HCT116 (cell line): ENCODE data around the gene LBHD1. TPM values are rescaled to one million over a fixed set of nuclear protein-coding genes. Genes with fewer than 3 reads are reported as not detected.

Experiments
- ATAC-seq: fragments of 200-7000 bp; cut with Tn5 transposase; 2 replicates; pipeline ENCODE4 v1.9.1; 2020; ENCODE audit warnings: mild to moderate bottlenecking, moderate library complexity
- BruUV-seq: library from RNA; stranded (reverse); fragments of 400-500 nt; replicated peaks from 2 replicates; lab custom pipeline; 2021; lab: Mats Ljungman, UMichigan
- CTCF ChIA-PET: fragments of 300-600 bp; sonication (Branson Sonifier 250); formaldehyde crosslinking; loops from one replicate; lab custom pipeline; 2021; ENCODE audit warnings: antibody characterized with exemption; lab: Charles Lee
- POLR2A ChIA-PET: fragments of 300-600, 350-600 bp; sonication (Branson Sonifier 250); formaldehyde crosslinking; loops from one replicate; lab custom pipeline; 2021; ENCODE audit warnings: antibody characterized with exemption; lab: Charles Lee
- RAD21 ChIA-PET, 2 experiments: fragments of 300-600 bp; sonication (Branson Sonifier 250); formaldehyde crosslinking; loops; one replicate each; lab custom pipeline; 2023; ENCODE audit warnings: low total read pairs in 2 of 2; ENCODE audit not compliant: uncharacterized antibody in 2 of 2, unreplicated experiment in 2 of 2, low non-redundant PET in 1 of 2; lab: Charles Lee
- DNase-seq: peaks from one replicate; pipeline ENCODE4 v3.0.0-alpha.2; 2010; ENCODE audit warnings: low read depth, low spot score
- H2AFZ ChIP-seq: fragments of 200-600 bp; shearing (Covaris generic), sonication (generic); 2 replicates; pipeline ENCODE4 v1.6.1; 2017; ENCODE audit warnings: low read depth, mixed run types, mixed read lengths, antibody characterized with exemption, low read length; ENCODE audit not compliant: poor library complexity, severe bottlenecking
- H3K27ac ChIP-seq: 2 replicates; pipeline ENCODE4 v1.5.1; 2012; ENCODE audit warnings: low read depth, low read length
- H3K27me3 ChIP-seq: fragments of 200-600 bp; sonication (generic); 2 replicates; pipeline ENCODE4 v1.6.1; 2016; ENCODE audit warnings: mixed run types, low read length, mixed read lengths; ENCODE audit not compliant: insufficient read depth
- H3K36me3 ChIP-seq, 2 experiments: fragments of 200-500 bp in 1 of 2; fragments of 200-600 bp in 1 of 2; sonication (Bioruptor generic) in 1 of 2; sonication (generic) in 1 of 2; 2 replicates each; pipeline versions ENCODE4 v1.5.1 to v1.6.1; 2014 to 2016; ENCODE audit warnings: low read length in 2 of 2, inconsistent platforms in 1 of 2, mixed read lengths in 1 of 2, mixed run types in 1 of 2; ENCODE audit not compliant: insufficient read depth in 2 of 2, control insufficient read depth in 1 of 2
- H3K4me1 ChIP-seq, 2 experiments: fragments of 200-600 bp in 1 of 2; sonication (generic) in 1 of 2; 2 replicates each; pipeline versions ENCODE4 v1.5.1 to v1.6.1; 2012 to 2017; ENCODE audit warnings: low read length in 2 of 2, inconsistent platforms in 1 of 2, mild to moderate bottlenecking in 1 of 2, mixed read lengths in 1 of 2, mixed run types in 1 of 2, moderate library complexity in 1 of 2; ENCODE audit not compliant: insufficient read depth in 2 of 2, control insufficient read depth in 1 of 2
- H3K4me2 ChIP-seq: fragments of 200-600 bp; sonication (generic); 2 replicates; pipeline ENCODE4 v1.6.1; 2017; ENCODE audit warnings: mixed run types, low read length, mixed read lengths
- H3K4me3 ChIP-seq, 2 experiments: fragments of 200-600 bp in 1 of 2; sonication (generic) in 1 of 2; replicated peaks in 1 of 2; 2 replicates each; pipeline ENCODE4 v1.5.1; 2011 to 2016; ENCODE audit warnings: low read length in 2 of 2, control low read depth in 1 of 2, low read depth in 1 of 2, mild to moderate bottlenecking in 1 of 2, mixed read lengths in 1 of 2, mixed run types in 1 of 2
- H3K79me2 ChIP-seq: fragments of 200-600 bp; sonication (generic); 2 replicates; pipeline ENCODE4 v1.6.1; 2017; ENCODE audit warnings: mild to moderate bottlenecking, mixed run types, low read length, moderate library complexity, mixed read lengths; ENCODE audit not compliant: insufficient read depth
- H3K9ac ChIP-seq: fragments of 200-600 bp; sonication (generic); 2 replicates; pipeline ENCODE4 v1.6.1; 2016; ENCODE audit warnings: low read length, mixed read lengths
- H3K9me2 ChIP-seq: fragments of 200-600 bp; sonication (generic), shearing (Covaris generic); 2 replicates; pipeline ENCODE4 v1.6.1; 2017; ENCODE audit warnings: mixed run types, mild to moderate bottlenecking, moderate library complexity; ENCODE audit not compliant: insufficient read depth
- H3K9me3 ChIP-seq, 2 experiments: fragments of 200-500 bp in 1 of 2; fragments of 200-600 bp in 1 of 2; sonication (Bioruptor generic) in 1 of 2; sonication (generic) in 1 of 2; 2 replicates each; pipeline ENCODE4 v1.6.1; 2014 to 2017; ENCODE audit warnings: low read length in 2 of 2, mixed read lengths in 2 of 2, inconsistent platforms in 1 of 2, low read depth in 1 of 2, mild to moderate bottlenecking in 1 of 2, mixed run types in 1 of 2, moderate library complexity in 1 of 2; ENCODE audit not compliant: control insufficient read depth in 1 of 2, insufficient read depth in 1 of 2
- H4K20me1 ChIP-seq: fragments of 200-600 bp; sonication (generic), shearing (Covaris generic); 2 replicates; pipeline ENCODE4 v1.6.1; 2017; ENCODE audit warnings: mixed run types, mild to moderate bottlenecking, moderate library complexity; ENCODE audit not compliant: insufficient read depth
- ATF3 ChIP-seq: IDR thresholded peaks from 2 replicates; pipeline ENCODE4 v1.6.1; 2012
- CBX3 ChIP-seq: IDR thresholded peaks from 2 replicates; pipeline ENCODE4 v1.6.1; 2012; ENCODE audit warnings: low read depth
- CEBPB ChIP-seq: IDR thresholded peaks from 2 replicates; pipeline ENCODE4 v1.6.1; 2012; ENCODE audit warnings: low read depth
- CTCF ChIP-seq, 3 experiments: fragments of 200-600 bp in 1 of 3; sonication (generic) in 1 of 3; IDR thresholded peaks in 2 of 3; conservative IDR thresholded peaks in 1 of 3; 2 replicates each; pipeline ENCODE4 v1.5.1; 2012 to 2017; ENCODE audit warnings: low read depth in 2 of 3, low read length in 2 of 3, antibody characterized with exemption in 1 of 3, borderline replicate concordance in 1 of 3, control low read depth in 1 of 3, mild to moderate bottlenecking in 1 of 3, mixed read lengths in 1 of 3, mixed run types in 1 of 3, moderate library complexity in 1 of 3; ENCODE audit not compliant: insufficient read depth in 1 of 3
- ELF1 ChIP-seq: IDR thresholded peaks from 2 replicates; pipeline ENCODE4 v1.6.1; 2012; ENCODE audit warnings: low read depth, borderline replicate concordance
- EZH2 ChIP-seq: fragments of 200-600 bp; sonication (generic); IDR thresholded peaks from 2 replicates; pipeline ENCODE4 v1.6.1; 2017; ENCODE audit warnings: antibody characterized with exemption, mixed run types
- EZH2phosphoT487 ChIP-seq: fragments of 200-600 bp; IDR thresholded peaks from 2 replicates; pipeline ENCODE4 v1.6.1; 2018; ENCODE audit warnings: antibody characterized with exemption, borderline replicate concordance
- FOSL1 ChIP-seq: IDR thresholded peaks from 2 replicates; pipeline ENCODE4 v1.6.1; 2012; ENCODE audit warnings: low read depth
- MAX ChIP-seq: IDR thresholded peaks from 2 replicates; pipeline ENCODE4 v1.6.1; 2012
- POLR2A ChIP-seq: IDR thresholded peaks from 2 replicates; pipeline ENCODE4 v1.7.0; 2011; ENCODE audit warnings: borderline replicate concordance; ENCODE audit not compliant: insufficient read depth, insufficient read length; ENCODE audit errors: extremely low read depth
- POLR2AphosphoS5 ChIP-seq: IDR thresholded peaks from 2 replicates; pipeline ENCODE4 v1.6.1; 2011; ENCODE audit warnings: mild to moderate bottlenecking, low read depth, low read length, moderate library complexity
- SIN3A ChIP-seq: IDR thresholded peaks from 2 replicates; pipeline ENCODE4 v1.6.1; 2012; ENCODE audit warnings: low read depth
- SRF ChIP-seq: IDR thresholded peaks from 2 replicates; pipeline ENCODE4 v1.6.1; 2012; ENCODE audit warnings: low read depth
- TCF7L2 ChIP-seq: IDR thresholded peaks from 2 replicates; pipeline ENCODE4 v1.7.0; 2011; ENCODE audit warnings: borderline replicate concordance, inconsistent platforms; ENCODE audit not compliant: insufficient read depth, insufficient read length; ENCODE audit errors: extremely low read depth
- YY1 ChIP-seq: IDR thresholded peaks from 2 replicates; pipeline ENCODE4 v1.6.1; 2011; ENCODE audit warnings: low read length, low read depth, moderate library complexity, mild to moderate bottlenecking; ENCODE audit not compliant: insufficient replicate concordance; ENCODE audit errors: extremely low read depth
- intact Hi-C: fragments of 100-400 bp; cut with micrococcal nuclease; formaldehyde crosslinking; loops from 2 replicates; pipeline ENCODE4 v1.10.0; 2022
- total RNA-seq: library from RNA; stranded (reverse); gene quantifications from one replicate; pipeline ENCODE4 v1.2.1, GENCODE V29; 2021; ENCODE audit not compliant: unreplicated experiment

LBHD1 gene
- total RNA-seq, 1 experiment from 2014 or later, result 14.7 TPM

GRCh38 chr11:62715150-62716130 is 43.4 kb upstream of the LBHD1 start:
- Histone ChIP-seq H3K27me3 (no peaks in the 10 kb centered on the region), H3K9ac (no peak overlapping the region), H3K9me2 (no peaks in the 10 kb centered on the region), H3K4me3 (no peak overlapping the region), H4K20me1 (peaks cover 5% of the 10 kb centered on the region; the same call in 1 of the 2 replicates), H3K27ac (no peak overlapping the region), H2AFZ (no peak overlapping the region), H3K9me3 (no peaks in the 10 kb centered on the region), H3K79me2 (peaks cover 69% of the 10 kb centered on the region), H3K4me2 (no peak overlapping the region), H3K36me3 (peaks cover 82 to 87% of the 10 kb centered on the region in 2 experiments), H3K4me1 (no peaks in the 10 kb centered on the region)
- intact Hi-C loops, result no loop called here
- BruUV-seq, result no TSS peak
- no peak for DNase-seq
- ChIA-PET POLR2A (no interaction called here), CTCF (no interaction called here), RAD21 (no interaction called here)
- TF ChIP-seq CBX3 (no peak), CTCF (IDR thresholded peaks at IDR 0.05 in 2 of 3, conservative IDR thresholded peaks at IDR 0.05 in 1 of 3; ENCODE audit: borderline replicate concordance in 1 of 3, insufficient read depth in 1 of 3, low read depth in 2 of 3, low read length in 2 of 3) (0 out of 6 replicates have a peak, but pooled peaks of 1 of the 3 experiments have one; percentile 4), POLR2A (no peak), SRF (no peak), CEBPB (no peak)
- ATAC-seq, result peak; percentile 44; the same call in 1 of the 2 replicates

- no TSS peak for BruUV-seq
- H4K20me1 ChIP-seq, result no peaks in the 10 kb centered on the region
- intact Hi-C loops, result no loop called here
- TF ChIP-seq EZH2phosphoT487, result no peak
- TF ChIP-seq ELF1, result no peak
- TF ChIP-seq ATF3, result no peak
- TF ChIP-seq POLR2AphosphoS5, result no peak
- no peak for TF ChIP-seq TCF7L2
- TF ChIP-seq MAX, result no peak
- no peak for TF ChIP-seq YY1
- TF ChIP-seq FOSL1, result no peak
- no peak for TF ChIP-seq EZH2
- no peak for TF ChIP-seq POLR2A
- no peak for TF ChIP-seq SIN3A
- TF ChIP-seq CBX3, result no peak
Measured at GRCh38 chr11:62713343-62713742, 41.3 kb upstream of the LBHD1 start.

More at GRCh38 chr11:62713343-62713742, 41.3 kb upstream of the LBHD1 start:
- RAD21 ChIA-PET, result no interaction called here
- no peak overlapping the region for H3K9ac ChIP-seq
- H3K4me2 ChIP-seq, result no peak overlapping the region
- no peak overlapping the region for H3K27ac ChIP-seq
- no peaks in the 10 kb centered on the region for H3K4me1 ChIP-seq
- no peak overlapping the region for H3K4me3 ChIP-seq
- ATAC-seq (peak; percentile 37; the same call in 1 of the 2 replicates), DNase-seq (no peak)
- CTCF ChIA-PET, result no interaction called here
- peaks cover 61 to 77% of the 10 kb centered on the region in 2 experiments for H3K36me3 ChIP-seq
- H2AFZ ChIP-seq, result no peak overlapping the region
- POLR2A ChIA-PET, result no interaction called here
- no peaks in the 10 kb centered on the region for H3K27me3 ChIP-seq
- H3K9me2 ChIP-seq, result no peaks in the 10 kb centered on the region
- H3K79me2 ChIP-seq, result peaks cover 50% of the 10 kb centered on the region
- H3K9me3 ChIP-seq, result no peaks in the 10 kb centered on the region
